Bone marrow (tissue), 2 donors: ENCODE measurements around the gene HOXC10.

ENCODE experiments used
- DNase-seq, 2 donors: peaks; one replicate each; lab custom pipeline; 2025; lab: John Stamatoyannopoulos, UW

Gene HOXC10

DNA sequence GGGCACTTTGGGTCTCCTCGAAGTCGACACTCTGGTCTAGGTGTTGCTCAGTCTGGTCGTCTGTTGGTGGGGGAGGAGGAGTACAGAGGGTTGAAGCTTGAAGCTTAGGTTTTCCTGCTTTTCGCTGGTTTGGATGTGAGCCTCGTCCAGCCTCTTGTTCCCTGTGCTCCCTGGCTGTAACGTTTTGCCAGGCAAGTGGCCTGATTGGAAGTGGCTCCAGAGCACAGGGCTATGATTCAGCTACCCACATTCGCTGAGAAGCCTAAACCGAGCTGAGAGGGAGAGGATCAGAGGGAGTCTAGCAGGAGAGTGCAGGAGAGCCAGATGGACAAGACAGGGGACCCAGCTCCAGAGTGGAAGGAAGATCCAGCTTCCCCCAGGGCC, 6.1 kb downstream of the HOXC10 start:
- no peak for DNase-seq

DNA sequence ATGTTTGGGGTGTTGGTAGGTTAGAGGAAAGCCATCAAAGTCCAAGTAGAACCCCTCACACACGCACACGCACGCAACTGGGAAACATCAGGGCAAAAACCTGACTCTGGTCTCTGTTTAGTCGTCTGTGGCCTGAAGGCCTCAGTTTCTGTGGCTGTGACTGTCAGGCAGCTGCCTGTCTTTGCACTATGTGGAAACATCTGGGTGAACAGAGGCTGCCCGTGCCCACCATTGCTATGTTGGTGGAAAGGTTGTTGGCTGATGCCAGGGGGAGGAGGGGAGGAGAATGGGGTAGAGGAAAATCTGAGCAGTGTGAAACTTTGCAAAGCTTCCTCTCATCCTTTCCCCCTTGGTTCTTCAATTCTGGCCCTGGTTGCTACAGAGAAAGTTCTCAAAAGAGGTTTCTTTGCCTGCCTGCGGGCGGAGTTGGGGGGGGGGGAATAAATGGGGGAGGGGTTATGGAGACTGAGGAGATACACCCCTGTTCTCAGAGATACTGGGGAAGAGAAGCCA, 7.5 kb downstream of the HOXC10 start:
- no peak for DNase-seq

DNA sequence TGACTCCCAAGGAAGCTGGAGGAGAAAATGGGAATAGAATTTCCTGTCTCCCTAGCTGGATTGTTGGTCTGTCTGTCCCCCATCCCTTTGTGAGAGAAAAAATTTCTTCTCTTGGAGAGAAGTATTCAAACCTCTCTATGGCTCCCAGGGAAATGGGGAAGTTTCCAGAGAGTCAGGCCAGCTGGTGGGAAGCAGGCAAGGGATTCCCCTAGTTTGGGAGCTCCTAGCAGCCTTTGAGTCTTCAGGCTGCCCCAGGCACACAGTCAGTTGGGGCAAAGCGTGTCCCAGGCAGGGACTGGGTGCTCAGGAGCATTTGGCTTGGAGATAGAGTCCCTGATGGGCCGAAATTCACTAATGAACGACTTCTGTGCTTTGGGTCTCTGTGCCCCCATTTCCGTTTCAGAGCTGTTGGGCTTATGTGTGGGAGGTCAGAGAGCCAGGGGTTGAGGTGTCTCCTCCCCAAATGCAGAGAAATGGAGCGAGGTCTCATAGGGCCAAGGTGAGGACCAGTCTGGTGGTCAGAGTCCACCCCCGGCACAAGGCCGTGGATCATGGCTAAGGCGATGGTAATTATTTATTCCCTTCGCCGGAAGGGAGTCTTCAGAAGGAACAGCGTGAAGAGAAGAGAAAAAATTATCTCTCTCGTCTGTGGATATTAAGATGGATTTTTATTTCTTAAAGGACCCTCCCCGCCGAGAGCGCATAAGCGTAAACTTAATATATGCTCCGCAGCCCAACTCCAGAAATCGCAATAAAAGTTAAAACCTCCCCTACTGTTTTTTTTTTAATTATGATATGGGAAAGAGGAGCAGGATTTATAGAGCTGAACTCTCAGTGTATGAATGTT, 8.4 kb downstream of the HOXC10 start:
- no peak for DNase-seq

DNA sequence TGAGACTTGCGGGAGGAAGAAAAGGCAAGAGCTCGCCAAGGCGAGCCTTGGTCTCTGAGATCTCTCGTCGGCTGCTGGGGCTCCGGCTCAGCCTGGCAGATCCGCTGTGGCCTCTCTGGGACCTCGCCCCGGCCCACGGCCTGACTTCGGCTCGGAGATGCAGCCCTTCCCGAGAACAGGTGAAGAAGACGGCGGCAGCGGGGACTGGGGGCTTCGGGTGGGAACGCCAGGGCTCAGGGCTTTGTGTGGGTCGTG, 9.0 kb downstream of the HOXC10 start:
- DNase-seq = no peak

DNA sequence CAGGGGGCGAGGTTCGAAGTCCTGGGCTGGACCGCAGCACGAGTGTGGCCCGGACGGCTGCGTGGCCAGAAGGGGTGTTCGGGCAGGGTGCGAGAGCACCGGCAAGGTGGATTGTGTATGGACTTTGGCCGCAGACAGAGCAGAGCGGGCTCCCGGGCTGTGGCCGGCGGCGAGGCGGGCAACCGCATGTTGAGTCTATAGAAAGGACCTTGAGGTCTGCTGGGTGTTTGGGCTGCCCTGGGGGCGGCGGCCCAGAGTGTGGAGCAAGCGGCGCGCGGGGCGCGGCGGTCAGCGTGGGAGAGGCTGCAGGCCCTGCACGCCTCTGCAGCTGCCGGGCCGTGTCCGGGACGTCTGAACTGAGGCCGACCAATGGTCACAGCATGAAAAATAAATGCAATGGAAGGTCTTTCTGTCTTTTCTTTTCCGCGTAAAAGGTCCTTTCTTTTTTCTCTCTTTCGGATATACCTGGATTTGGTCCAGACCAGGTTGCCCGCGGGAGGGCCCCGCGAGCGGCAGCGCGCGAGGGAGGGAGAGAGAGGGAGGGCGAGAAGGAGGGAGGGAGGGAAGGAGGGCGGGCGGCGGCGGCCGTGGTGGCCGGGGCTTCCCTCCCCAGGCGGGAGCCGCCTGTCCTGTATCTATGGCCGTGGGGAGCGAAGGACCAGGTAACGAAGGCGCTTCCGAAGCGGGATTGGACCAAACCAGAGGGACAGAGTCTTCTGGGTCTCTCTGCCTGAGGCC, 9.5 kb downstream of the HOXC10 start:
- no peak for DNase-seq

DNA sequence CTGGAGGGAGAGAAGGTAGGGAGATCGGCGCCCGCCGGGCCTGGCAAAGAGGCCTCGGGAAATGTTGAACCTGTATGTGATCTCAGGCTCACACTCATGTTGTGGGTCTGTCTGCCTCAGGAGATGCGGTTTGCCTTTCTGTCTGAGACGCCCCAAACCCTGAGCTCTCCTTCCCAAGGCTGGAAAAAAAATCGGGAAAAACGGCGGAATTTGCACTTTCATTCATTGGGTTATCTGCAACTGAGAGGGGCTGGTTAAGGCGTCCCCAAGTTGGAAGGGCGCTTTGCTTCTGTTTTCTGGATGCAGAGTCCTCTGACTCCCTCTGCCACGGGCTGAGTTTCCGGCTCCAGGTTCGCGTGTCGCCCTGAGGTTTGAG, 10.0 kb downstream of the HOXC10 start:
- no peak for DNase-seq

DNA sequence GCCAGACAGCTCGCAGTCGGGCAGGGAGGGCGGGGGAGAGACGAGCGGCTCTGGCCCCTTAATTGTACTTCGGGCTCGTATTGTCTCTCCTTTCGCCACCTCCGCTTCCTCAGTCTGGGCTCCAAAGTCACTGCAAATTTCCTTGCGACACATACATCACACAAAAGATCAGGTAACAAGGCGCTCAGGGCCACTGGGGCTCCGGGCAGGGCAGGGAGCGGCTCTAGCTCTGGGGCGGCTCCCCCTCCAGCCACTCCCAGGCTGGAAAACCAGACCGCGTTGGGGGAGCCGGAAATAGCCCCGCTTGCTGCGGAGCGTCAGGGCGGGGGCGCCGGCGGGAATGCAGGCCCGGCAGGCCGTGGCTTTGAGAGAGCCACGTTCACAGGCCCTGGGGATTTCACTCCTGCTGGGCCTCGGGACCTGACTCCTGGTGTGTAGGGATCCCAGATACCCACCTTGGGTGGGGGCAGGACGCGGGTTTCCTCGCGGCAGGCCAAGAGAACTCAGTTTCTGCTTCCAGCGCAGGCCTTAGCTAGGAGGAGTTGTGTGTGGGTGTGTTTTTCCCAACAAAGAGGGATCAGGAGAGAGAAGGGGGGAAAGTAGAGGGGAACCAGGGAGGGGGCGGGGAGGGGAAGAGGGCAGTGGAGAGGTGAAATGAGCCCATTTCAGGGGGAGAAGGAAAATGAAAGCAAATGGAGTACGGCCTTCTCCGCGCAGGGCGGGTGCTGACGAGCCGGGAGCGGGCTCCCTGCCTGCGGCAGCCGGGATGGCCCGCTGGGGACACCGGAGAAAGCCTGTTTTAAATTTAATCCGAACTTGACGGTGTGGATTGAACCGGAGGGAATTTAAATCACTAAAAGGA, 10.7 kb downstream of the HOXC10 start:
- peak in 1 of 2 donors; percentile 31 for DNase-seq

DNA sequence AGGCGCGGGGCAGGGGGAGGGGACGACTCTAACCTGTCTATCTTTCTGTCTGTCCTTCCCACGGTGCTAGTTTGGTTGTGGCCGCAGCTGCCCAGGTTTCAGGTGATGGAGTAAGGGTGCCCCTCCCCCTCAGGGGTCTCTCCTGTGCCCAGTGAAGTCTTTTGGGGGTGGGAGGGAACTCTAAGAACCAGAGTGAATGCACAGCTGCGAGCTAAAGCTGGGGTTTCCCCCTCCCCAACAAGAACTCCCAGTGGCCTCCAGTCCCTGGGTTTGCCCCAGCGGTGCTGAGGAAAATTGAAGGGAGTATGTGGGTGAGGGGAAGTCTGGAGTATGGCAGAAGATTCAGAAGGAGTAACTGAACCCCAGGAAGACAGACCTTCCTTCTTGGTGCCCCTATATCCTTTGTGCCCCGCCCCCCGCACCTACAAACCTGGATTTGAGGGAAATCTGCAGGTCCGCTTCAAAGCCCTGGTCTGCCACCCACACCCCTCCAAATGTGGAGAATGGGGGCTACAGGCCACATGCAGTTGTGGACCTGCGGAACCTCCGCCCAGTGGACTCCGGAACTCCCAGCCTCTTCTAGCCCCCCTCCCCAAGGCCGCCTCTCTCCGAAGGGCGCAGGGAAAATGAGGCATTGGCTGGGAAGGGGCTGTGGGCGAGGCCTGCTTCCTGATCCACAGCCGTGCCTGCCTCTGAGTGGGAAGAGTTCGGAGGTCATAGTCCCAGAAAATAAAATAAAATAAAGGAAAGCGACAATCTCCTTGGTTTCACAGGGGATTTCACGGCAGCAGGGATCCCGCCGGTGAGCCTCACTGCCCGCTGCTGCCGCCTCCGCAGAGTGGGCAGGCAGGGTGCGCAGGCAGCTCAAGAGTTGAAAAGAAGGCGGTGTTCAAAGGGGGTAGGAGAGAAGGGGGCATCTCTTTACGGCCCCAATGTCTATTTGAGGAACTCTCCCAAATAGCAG, 11.6 kb downstream of the HOXC10 start:
- DNase-seq = no peak

DNA sequence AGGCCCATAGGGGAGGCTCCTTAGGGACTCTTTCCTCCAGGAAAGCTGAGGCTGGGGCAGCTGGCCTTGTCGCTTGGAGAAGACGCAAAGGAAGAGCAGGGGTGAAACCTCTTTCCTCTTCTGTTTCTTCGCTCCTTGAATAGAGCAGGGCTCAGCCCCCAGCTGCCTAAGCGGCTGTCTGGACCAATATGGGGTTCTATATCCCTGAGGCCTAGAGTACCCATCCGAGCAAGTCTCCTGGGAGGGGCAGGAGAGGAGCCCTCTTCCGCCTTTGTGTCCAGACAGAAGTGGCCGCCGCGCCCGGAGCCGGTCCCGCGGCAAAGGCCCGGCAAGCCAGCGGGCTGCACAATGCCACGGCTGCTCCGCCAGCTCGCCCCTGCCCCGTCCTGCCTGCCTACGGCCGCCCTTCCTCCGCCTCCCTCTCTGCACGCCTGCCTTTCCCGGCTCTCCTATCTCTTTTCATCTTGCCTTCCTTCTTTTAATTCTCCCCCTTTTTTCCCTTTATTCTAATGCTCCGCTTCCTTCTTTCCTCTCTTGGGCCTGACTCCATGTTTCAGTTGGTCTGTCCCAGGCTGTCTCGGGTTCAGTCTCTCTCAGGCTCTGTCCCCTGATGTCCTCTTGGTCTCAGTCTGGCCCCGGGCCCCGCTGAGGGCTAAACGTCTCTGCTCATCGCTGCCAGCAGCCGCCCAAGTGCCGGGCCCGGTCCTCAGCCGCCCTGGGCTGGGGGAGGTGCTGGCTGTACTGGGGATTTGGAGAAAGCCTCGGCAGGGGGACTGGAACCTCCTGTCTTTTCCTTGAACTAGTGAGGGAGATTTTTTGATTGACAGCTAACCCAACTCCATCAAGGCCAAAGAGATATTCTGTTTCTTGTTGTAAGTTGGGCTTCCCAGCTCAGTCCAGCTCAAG, 12.5 kb downstream of the HOXC10 start:
- DNase-seq = no peak

DNA sequence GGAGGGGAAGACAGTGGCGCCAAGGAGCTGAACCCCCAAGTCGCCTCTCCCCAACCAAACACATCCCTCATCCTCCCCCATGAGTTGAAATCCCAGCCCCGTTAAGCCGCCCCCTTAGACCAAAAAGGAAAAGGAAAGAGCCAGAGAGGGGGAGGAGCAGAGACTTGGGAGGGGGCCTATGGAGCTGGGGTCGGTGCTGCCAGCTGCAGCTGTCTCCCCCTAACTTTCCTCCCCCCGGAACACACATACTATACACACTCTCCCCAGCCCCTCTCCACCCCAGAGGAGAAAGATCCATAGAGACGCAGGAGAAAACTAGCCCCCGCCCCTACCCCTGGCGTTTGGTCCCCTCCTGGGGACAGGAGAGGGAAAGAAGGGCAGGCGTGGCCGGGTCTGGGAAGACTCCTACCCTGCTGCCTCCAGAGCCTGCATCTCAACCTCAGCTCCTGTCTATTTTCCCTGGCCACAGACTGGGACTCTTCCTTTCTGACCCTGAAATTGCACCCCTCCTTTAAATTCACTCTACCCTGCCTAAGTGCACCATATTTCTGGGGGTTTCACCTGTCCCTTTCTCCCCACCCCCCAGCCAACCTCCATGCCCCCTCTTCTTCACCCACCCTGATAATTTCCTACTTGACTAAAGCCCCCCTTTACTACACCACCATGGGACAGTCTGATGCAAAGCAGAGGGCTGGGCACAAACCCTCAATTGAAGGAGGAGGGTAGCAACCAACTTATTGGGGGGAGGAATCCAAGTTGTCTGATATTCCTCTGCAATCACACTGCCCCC, 13.4 kb downstream of the HOXC10 start:
- DNase-seq = no peak

DNA sequence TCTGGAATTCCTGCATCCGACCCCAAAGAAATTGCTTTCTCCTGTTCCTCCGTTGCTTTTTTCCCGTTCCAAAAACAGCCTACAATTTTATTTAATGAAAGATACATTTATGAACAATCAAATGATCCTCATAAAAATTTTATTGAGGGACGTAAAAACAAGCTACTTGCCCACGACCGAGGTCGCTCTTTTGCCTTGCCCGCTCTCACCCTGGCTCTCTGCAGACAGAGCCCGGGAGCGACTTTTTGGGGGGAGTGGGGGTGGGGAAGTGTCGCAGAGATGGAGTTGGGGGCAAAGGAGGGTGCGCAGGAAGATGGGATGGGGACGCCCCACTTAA, 13.9 kb downstream of the HOXC10 start:
- DNase-seq = no peak

DNA sequence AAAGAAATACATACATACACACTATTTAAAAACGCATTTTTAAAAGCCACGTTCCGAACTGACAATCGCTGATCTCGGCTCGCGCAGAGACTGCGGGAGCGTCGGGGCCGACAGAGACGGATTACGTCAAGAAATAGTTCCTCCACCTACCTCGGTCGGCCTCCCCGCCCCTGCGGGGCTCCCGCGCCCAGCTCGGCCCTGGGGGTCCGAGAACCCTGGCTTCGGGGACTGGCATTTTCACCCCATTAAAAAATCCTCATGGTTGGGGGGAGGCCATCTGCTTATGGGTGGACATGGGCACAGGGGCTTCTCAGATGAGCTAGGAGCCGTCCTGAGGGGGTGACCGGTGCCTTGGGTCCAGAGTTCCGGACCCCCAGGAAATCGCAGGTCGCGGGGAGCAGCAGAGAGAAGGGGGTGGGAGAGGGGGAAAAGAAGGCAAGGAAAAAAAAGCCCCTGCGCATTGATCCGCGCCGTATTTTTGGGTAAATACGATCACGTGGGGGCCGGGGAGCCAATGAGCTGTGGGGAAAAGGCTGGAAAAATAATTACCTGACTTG, 14.7 kb downstream of the HOXC10 start:
- no peak for DNase-seq

DNA sequence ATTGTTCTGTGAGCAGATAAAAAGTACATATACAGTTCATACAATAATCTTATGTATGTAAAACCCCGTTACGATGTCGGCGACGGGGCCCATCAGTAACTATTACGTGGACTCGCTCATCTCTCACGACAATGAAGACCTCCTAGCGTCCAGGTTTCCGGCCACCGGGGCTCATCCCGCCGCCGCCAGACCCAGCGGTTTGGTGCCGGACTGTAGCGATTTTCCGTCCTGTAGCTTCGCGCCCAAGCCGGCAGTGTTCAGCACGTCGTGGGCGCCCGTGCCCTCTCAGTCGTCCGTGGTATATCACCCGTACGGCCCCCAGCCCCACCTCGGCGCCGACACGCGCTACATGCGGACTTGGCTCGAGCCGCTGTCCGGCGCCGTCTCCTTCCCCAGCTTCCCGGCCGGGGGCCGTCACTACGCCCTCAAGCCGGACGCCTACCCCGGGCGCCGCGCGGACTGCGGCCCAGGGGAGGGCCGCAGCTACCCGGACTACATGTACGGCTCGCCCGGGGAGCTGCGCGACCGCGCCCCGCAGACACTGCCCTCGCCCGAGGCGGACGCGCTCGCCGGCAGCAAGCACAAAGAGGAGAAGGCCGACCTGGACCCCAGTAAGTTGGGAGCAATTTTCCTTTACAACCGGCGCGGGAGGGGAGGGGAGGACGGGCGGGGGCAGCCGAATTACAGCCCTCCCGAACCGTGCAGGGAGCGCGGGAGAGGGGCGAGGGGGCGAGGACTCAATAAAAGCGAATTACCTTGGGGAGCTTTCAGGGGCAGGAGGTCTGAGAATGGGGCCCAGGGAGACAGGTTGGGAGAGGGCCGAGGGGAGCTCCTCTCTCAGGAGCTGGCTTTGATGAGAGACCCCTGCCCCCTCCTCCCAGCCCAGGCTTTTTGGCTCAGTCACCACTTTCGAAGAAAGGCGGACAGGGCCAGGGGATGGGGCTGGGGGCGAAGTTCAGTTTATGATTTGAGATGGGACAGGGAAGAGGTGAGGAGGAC, 15.5 kb downstream of the HOXC10 start, which contains the start of gene HOXC9:
HOXC9 (plus strand) TSS at position 46 of the 999 bp plus-strand sequence; CDS start at position 74, 28 bp downstream.
- DNase-seq = no peak

DNA sequence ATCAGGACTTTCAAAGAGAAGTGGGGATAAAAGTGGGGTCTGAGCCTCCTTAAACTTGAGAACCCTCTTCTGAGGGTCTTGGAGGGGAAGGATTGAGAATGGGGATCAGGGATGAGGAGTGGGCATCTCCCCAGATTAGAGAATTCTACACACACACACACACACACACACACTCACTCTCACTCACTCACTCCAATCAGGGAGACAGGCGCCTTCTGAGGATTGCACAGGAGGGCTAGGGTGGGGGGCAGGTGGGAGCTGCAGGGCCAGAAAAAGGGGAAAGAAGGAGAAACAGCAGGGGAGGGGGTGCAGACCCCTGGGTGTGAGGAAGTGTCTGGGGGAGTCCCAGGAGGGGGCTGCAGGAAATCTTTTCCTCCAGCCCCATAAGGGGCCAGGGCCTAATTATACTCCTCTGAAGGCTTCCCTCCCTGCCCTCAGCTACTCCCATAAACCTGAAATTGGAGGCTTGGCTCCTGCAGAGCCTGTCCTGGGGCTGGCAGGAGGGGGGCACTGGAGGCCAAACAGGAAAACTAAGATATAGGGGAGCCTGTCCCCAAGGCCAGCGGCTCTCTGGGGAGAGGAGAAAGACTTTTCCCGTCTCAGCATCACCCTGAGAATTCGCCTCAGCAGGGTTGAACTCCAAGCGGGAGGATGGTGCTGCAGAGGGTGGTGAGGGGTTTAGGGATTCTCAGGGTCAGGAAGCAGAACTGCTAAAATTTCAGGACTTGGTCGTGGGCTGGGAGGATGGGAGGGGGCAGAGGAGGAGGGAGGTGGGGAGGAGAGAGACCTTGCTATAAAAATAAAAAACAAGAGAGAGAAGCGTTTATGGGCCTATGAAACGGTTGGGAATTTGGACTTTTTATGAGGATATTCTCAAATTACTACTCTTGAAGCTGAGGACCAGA, 16.6 kb downstream of the HOXC10 start:
- DNase-seq = no peak

DNA sequence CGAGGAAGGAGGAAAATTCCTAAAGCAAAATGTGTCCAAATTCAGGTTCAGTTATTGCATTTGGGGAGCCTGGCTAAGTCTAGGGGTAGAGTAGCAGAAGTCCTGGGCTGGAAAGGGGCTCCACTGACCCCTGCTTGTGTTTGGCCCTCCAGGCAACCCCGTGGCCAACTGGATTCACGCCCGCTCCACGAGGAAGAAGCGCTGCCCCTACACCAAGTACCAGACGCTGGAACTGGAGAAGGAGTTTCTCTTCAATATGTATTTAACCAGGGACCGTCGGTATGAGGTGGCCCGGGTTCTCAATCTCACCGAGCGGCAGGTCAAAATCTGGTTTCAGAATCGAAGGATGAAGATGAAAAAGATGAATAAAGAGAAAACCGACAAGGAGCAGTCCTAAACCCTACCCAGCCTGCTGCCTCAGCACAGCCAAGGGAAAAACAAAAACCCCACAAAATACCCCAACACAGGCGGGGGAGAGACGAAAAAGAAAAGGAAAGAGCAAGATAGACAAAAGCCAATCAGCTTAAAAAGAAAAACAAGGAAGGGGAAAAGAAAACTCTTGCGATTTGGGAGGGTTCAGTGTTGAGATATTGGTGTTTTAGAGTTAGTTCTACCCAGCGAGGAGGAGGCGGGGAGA, 17.4 kb downstream of the HOXC10 start:
- DNase-seq = no peak

DNA sequence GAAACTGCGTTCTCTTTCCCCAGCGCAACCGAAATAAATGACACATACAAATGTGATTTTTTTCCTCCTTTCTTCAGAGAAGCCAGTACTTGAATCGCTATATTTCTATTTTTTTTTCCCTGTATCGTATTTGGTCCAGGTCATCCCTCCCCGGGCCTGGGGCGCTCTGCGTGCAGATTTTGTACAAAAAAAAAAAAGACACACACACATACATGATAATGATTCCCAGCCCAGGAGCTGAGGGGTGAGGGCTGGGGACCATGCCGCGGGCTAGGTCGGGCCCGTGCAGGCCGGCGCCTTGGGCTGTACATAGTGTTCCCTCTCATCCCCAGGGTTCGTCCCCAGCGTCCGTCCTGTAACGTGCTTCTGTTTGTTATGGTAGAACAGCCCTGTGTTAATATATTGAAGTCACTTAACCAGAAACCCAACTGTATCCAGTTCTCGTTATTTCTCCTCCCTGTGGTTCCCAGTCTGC, 18.0 kb downstream of the HOXC10 start:
- DNase-seq = no peak
